Activated CD4-positive, alpha-beta T cell treated with anti-CD3 and anti-CD28 coated beads for 36 hours (primary cell): ENCODE results near the gene NCLN. TPM values are rescaled to one million over a fixed set of nuclear protein-coding genes. Genes with fewer than 3 reads are reported as not detected.

Experiments
- ATAC-seq: fragments of 200-7000 bp; cut with Tn5 transposase; one replicate; pipeline ENCODE4 v1.10.0; 2021; ENCODE audit warnings: mild to moderate bottlenecking, moderate library complexity
- CTCF ChIA-PET: fragments of 350-600 bp; sonication (Branson Sonifier 250); formaldehyde crosslinking; loops from one replicate; lab custom pipeline; 2021; ENCODE audit warnings: antibody characterized with exemption; lab: Charles Lee
- POLR2A ChIA-PET: fragments of 350-600 bp; sonication (Branson Sonifier 250); formaldehyde crosslinking; loops from one replicate; lab custom pipeline; 2021; ENCODE audit warnings: antibody characterized with exemption, inconsistent platforms; lab: Charles Lee
- DNase-seq: peaks from one replicate; pipeline ENCODE4 v3.0.0-alpha.2; 2020
- H3K27ac Mint-ChIP-seq: one replicate; pipeline ENCODE4 v1.8.0; 2021; ENCODE audit warnings: mixed read lengths
- H3K27me3 Mint-ChIP-seq: one replicate; pipeline ENCODE4 v1.8.0; 2021; ENCODE audit warnings: mixed read lengths
- H3K36me3 Mint-ChIP-seq: one replicate; pipeline ENCODE4 v1.8.0; 2021; ENCODE audit warnings: low read depth, mixed read lengths
- H3K4me1 Mint-ChIP-seq: one replicate; pipeline ENCODE4 v1.8.0; 2021; ENCODE audit warnings: mixed read lengths
- H3K4me3 Mint-ChIP-seq: one replicate; pipeline ENCODE4 v1.8.0; 2021; ENCODE audit warnings: mild to moderate bottlenecking, moderate library complexity, mixed read lengths
- H3K9me3 Mint-ChIP-seq: one replicate; pipeline ENCODE4 v1.8.0; 2021; ENCODE audit warnings: low read depth, mixed read lengths
- intact Hi-C, 2 experiments: fragments of 100-400 bp; cut with DNase I in 1 of 2; cut with micrococcal nuclease in 1 of 2; formaldehyde crosslinking; loops; one replicate each; pipeline versions ENCODE4 v1.14.2 to v1.15.1; 2022 to 2024; cut with DNase I, micrococcal nuclease
- total RNA-seq, 2 experiments: library from RNA; stranded (reverse); gene quantifications; one replicate each; pipeline ENCODE4 v1.2.3, GENCODE V29; 2021

NCLN gene
- total RNA-seq, 2 experiments from 2014 or later, result 55.6 to 58.2 TPM

DNA sequence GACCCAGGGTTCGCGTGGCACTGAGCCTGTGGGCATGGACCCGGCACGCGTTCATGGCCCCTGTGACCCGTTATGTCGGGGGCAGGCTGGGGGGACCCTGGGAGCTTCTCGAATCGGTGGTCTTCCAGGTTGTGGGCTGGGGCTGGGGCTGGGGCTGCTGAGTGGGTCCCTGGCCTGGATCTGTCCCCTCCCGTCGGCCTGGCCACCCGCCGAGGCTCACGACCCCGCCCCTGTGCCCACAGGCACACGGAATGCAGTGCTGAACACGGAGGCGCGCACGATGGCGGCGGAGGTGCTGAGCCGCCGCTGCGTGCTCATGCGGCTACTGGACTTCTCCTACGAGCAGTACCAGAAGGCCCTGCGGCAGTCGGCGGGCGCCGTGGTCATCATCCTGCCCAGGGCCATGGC lies 6.5 kb downstream of the NCLN start:
- ChIA-PET CTCF (no interaction called here), POLR2A (no interaction called here)
- Mint-ChIP-seq H3K36me3 (peaks cover 23% of the 10 kb centered on the region), H3K27me3 (no peaks in the 10 kb centered on the region), H3K4me1 (peaks cover 25% of the 10 kb centered on the region), H3K27ac (no peak overlapping the region), H3K4me3 (no peak overlapping the region), H3K9me3 (no peaks in the 10 kb centered on the region)
- DNase-seq (no peak), ATAC-seq (no peak)
- intact Hi-C loops, result no loop called here

DNA sequence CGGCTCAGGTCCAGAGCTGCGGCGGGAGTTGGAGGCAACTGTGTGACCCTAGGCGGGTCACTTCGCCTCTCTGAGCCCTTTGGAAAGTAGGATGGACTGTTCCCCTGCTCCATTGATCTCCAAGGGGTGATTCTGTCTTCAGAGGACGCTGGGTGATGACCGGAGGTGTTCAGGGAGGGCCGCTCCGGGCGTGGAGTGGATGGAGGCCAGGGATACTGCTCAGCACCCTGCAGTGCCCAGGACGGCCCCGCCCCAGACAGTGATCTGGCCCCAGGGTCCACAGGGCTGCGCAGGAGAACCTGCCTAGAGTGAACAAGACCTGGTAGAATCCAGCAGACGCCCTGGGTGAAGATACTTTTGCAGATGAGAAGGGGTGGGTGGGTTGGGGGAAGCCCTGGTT lies 7.0 kb downstream of the NCLN start:
- Mint-ChIP-seq H3K4me3 (no peak overlapping the region), H3K27me3 (no peaks in the 10 kb centered on the region), H3K4me1 (peaks cover 21% of the 10 kb centered on the region), H3K36me3 (peaks cover 22% of the 10 kb centered on the region), H3K9me3 (no peaks in the 10 kb centered on the region), H3K27ac (no peak overlapping the region)
- CTCF ChIA-PET, result no interaction called here
- ATAC-seq (no peak), DNase-seq (no peak)
- POLR2A ChIA-PET, result no interaction called here
- intact Hi-C loops, result no loop called here

DNA sequence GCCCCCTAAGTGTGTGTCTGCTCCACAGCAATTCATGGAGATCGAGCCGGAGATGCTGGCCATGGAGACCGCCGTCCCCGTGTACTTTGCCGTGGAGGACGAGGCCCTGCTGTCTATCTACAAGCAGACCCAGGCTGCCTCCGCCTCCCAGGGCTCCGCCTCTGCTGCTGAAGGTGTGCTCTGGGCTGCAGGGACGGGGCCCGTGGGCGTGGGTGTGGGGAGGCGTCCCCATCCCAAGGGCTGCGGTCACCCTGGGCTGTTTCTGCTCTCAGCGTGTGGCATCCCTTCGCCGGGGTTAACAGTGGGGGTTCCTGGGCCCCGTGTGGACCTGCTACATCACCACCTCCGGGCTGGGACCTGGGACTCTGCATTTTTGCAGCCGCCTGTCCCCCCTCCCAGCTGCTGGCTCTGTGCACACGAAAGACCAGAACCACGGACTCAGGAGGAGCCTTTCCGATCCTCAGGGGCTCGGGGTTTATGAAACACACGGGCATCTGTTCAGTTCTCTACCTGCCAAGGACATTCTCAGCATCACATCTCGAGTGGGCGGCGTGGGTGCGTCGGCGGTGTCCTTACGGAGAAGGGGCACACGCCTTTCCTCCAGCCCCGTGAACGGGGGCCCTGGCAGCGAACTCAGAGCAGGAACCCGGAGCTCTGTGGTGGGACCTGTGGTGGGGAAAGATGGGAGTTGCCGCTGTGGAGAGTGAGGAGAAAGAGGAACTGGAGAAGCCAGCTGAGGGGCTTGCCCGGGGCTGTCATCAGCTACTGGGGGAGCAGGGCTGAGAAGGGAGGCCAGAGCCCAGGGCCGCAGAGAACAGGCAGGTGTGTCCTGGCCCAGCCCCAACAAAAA lies 7.8 kb downstream of the NCLN start:
- ATAC-seq (no peak), DNase-seq (no peak)
- H3K4me3 Mint-ChIP-seq, result no peak overlapping the region
- CTCF ChIA-PET, result interaction anchor here (0.6 kb wide), 1 partner anchor 49 kb away, joined by 3 read pairs; no protein-coding TSS in a partner anchor
- POLR2A ChIA-PET, result no interaction called here
- H3K27ac Mint-ChIP-seq, result no peak overlapping the region
- H3K4me1 Mint-ChIP-seq, result peaks cover 13% of the 10 kb centered on the region
- no peaks in the 10 kb centered on the region for H3K9me3 Mint-ChIP-seq
- intact Hi-C loops, result no loop called here
- peaks cover 18% of the 10 kb centered on the region for H3K36me3 Mint-ChIP-seq
- H3K27me3 Mint-ChIP-seq, result no peaks in the 10 kb centered on the region

GRCh38 chr19:3194106-3195087 lies 8.7 kb downstream of the NCLN start:
- H3K9me3 Mint-ChIP-seq, result no peaks in the 10 kb centered on the region
- ATAC-seq (no peak), DNase-seq (no peak)
- H3K27me3 Mint-ChIP-seq, result no peaks in the 10 kb centered on the region
- ChIA-PET CTCF (interaction anchor here (0.6 kb wide), 2 partner anchors 39 to 394 kb away, joined by 3 read pairs; no protein-coding TSS in a partner anchor), POLR2A (no interaction called here)
- no peak overlapping the region for H3K4me3 Mint-ChIP-seq
- peaks cover 15% of the 10 kb centered on the region for H3K36me3 Mint-ChIP-seq
- intact Hi-C loops, result no loop called here
- H3K27ac Mint-ChIP-seq, result no peak overlapping the region
- H3K4me1 Mint-ChIP-seq, result peaks cover 4% of the 10 kb centered on the region

DNA sequence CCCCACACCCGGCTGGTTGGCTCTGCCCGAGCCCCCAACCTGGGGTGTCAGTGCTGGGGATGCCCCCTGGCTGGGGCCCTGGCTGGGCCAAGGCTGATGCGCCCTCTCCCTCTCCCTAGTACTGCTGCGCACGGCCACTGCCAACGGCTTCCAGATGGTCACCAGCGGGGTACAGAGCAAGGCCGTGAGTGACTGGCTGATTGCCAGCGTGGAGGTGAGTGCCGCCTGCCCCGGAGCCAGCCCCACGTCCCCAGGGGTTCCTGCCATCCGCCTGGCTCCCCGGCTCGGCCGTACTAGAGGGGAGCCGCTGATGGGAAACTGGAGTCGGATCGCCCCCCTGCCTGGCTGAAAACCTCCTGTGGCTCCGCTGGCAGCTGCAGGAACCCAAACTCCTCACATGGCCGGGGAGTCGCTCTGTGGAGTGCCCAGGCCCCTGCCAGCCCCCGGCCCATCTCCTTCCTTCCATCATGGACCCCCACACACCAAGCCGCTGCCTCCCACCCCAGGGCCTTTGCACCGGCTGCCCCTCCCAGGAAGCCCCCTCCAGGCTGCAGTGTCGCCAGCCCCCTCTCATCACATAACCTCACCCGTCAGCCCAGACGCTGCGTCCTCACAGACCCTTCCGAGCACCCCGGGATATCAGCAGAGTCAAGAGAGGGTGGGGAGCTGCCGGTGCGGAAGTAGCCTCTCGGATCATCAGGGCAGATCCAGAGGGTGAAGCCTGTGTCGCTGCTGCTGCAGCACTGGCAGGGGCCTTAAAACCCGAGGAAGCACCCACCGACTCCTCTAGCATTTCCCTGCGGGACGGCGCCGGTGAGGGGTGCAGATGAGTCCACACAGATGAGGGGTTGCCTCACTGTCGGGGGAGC lies 10.6 kb downstream of the NCLN start:
- no peaks in the 10 kb centered on the region for H3K27me3 Mint-ChIP-seq

GRCh38 chr19:3196933-3197205 lies 11.1 kb downstream of the NCLN start:
- H3K36me3 Mint-ChIP-seq, result peaks cover 14% of the 10 kb centered on the region
- H3K4me3 Mint-ChIP-seq, result no peak overlapping the region

More for the DNA sequence above, 10.6 kb downstream of the NCLN start:
- no peak for DNase-seq
- ChIA-PET POLR2A (interaction anchor here (0.7 kb wide), 1 partner anchor 141 kb away, joined by 3 read pairs; no protein-coding TSS in a partner anchor), CTCF (interaction anchor here (0.6 kb wide), 1 partner anchor 36 kb away, joined by 3 read pairs; no protein-coding TSS in a partner anchor)
- no peak overlapping the region for H3K27ac Mint-ChIP-seq
- H3K36me3 Mint-ChIP-seq, result peaks cover 14% of the 10 kb centered on the region
- no peaks in the 10 kb centered on the region for H3K4me1 Mint-ChIP-seq
- H3K4me3 Mint-ChIP-seq, result no peak overlapping the region
- no peak for ATAC-seq
- intact Hi-C loops, result no loop called here
- no peaks in the 10 kb centered on the region for H3K9me3 Mint-ChIP-seq

GRCh38 chr19:3198901-3199700 lies 13.4 kb downstream of the NCLN start:
- Mint-ChIP-seq H3K36me3 (peaks cover 10% of the 10 kb centered on the region), H3K27ac (no peak overlapping the region), H3K4me3 (no peak overlapping the region), H3K4me1 (no peaks in the 10 kb centered on the region), H3K9me3 (no peaks in the 10 kb centered on the region), H3K27me3 (no peaks in the 10 kb centered on the region)
- ATAC-seq, result no peak
- ChIA-PET CTCF (interaction anchor here (0.6 kb wide), 1 partner anchor 11 kb away, joined by 3 read pairs; no protein-coding TSS in a partner anchor), POLR2A (no interaction called here)
- intact Hi-C loops, result no loop called here
- no peak for DNase-seq

More at GRCh38 chr19:3196933-3197205, 11.1 kb downstream of the NCLN start:
- no peak for ATAC-seq
- intact Hi-C loops, result no loop called here
- Mint-ChIP-seq H3K27ac (no peak overlapping the region), H3K27me3 (no peaks in the 10 kb centered on the region), H3K4me1 (no peaks in the 10 kb centered on the region), H3K9me3 (no peaks in the 10 kb centered on the region)
- no peak for DNase-seq
- CTCF ChIA-PET, result no interaction called here
- POLR2A ChIA-PET, result no interaction called here

DNA sequence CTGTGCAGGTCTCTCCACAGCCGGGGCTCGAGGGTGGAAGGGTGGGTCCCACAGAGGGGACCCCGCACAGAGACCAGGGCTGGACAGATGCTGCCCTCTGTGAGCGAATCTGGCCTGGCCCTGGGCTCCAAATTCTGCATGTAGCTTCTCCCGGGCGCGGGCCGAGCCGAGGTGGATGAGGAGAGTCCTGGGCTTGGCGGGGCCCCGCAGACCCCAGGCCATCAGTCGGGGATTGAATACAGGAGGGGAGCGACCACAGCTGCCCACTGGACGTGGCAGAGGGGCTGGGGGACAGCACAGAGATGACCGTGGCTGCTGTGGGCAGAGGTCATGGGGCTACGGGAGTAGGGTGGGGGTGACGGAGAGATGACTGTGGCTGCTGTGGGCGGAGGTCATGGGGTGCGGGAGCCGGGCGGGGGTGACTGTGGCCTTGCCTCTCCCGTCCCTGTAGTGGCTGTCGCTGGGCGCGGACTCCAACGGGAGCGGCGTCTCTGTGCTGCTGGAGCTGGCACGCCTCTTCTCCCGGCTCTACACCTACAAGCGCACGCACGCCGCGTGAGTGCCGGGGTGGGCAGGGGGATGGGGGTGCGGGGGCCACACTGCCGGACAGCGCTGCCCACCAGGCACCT lies 15.5 kb downstream of the NCLN start:
- H3K27ac Mint-ChIP-seq, result no peak overlapping the region
- ChIA-PET POLR2A (no interaction called here), CTCF (interaction anchor here (0.7 kb wide), 1 partner anchor 1348 kb away, joined by 3 read pairs; no protein-coding TSS in a partner anchor)
- intact Hi-C loops, result no loop called here
- DNase-seq, result no peak
- no peaks in the 10 kb centered on the region for H3K9me3 Mint-ChIP-seq
- peaks cover 2% of the 10 kb centered on the region for H3K36me3 Mint-ChIP-seq
- no peak overlapping the region for H3K4me3 Mint-ChIP-seq
- no peaks in the 10 kb centered on the region for H3K4me1 Mint-ChIP-seq
- no peaks in the 10 kb centered on the region for H3K27me3 Mint-ChIP-seq
- ATAC-seq, result no peak

- CTCF ChIA-PET, result no interaction called here
- H3K4me3 Mint-ChIP-seq, result no peak overlapping the region
- DNase-seq (no peak), ATAC-seq (no peak)
- peaks cover 2% of the 10 kb centered on the region for H3K36me3 Mint-ChIP-seq
- intact Hi-C loops, result no loop called here
- H3K27ac Mint-ChIP-seq, result no peak overlapping the region
- no peaks in the 10 kb centered on the region for H3K9me3 Mint-ChIP-seq
- no peaks in the 10 kb centered on the region for H3K4me1 Mint-ChIP-seq
- no peaks in the 10 kb centered on the region for H3K27me3 Mint-ChIP-seq
- POLR2A ChIA-PET, result no interaction called here
Observed at GRCh38 chr19:3201911-3202310, 16.2 kb downstream of the NCLN start.

DNA sequence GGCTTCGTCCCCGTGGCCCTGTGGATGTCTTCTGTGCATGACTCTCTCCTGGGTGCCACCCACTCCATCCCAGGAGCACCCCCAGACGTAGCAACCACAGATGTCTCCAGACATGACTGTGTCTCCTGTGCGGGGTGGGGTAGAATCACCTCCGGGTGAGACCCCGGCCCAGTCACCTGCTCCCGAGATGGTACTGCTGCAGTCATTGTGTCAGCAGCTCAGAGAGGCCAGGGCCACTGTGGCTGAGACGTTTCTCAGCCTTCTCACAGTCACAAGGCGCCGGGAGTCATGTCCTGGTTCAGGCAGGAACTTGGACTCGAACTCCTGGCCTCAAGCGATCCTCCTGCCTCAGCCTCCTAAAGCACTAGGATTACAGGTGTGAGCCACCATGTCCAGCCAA lies 16.6 kb downstream of the NCLN start:
- no peaks in the 10 kb centered on the region for H3K4me1 Mint-ChIP-seq
- H3K9me3 Mint-ChIP-seq, result no peaks in the 10 kb centered on the region
- H3K36me3 Mint-ChIP-seq, result peaks cover 2% of the 10 kb centered on the region
- H3K27ac Mint-ChIP-seq, result no peak overlapping the region
- H3K27me3 Mint-ChIP-seq, result no peaks in the 10 kb centered on the region
- intact Hi-C loops, result no loop called here
- POLR2A ChIA-PET, result no interaction called here
- DNase-seq (no peak), ATAC-seq (no peak)
- no peak overlapping the region for H3K4me3 Mint-ChIP-seq
- CTCF ChIA-PET, result no interaction called here
